A673 (cell line): ENCODE results near the gene RAB22A.

Experiments used
- EZH2 ChIP-seq: fragments of 200-600 bp; sonication (generic); IDR thresholded peaks from 2 replicates; pipeline ENCODE4 v1.6.1; 2017; ENCODE audit warnings: borderline replicate concordance, low read depth, mild to moderate bottlenecking, mixed read lengths, antibody characterized with exemption, low read length; ENCODE audit not compliant: poor library complexity, severe bottlenecking
- TF ChIP-seq, protein P1 (sequence below): fragments of 300-800, 200-600 bp; sonication (generic); conservative IDR thresholded peaks from 2 replicates; pipeline ENCODE4 v1.5.1; 2017; ENCODE audit warnings: low read depth, mild to moderate bottlenecking, antibody characterized with exemption, low read length, moderate library complexity, mixed read lengths

DNA sequence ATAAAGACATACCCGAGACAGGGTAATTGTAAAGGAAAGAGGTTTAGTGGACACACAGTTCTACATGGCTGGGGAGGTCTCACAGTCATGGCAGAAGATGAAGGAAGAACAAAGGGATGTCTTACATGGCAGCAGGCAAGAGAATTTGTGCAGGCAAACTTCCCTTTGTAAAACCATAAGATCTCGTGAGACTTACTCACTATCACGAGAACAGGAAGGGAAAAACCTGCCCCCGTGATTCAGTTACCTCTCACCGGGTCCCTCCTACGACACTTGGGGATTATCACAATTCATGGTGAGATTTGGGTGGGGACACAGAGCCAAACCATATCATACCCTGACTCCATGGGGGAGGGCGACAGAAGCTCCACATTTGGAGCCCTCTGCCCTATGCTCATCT lies 72.1 kb downstream of the RAB22A start:
- TF ChIP-seq, protein P1, sequence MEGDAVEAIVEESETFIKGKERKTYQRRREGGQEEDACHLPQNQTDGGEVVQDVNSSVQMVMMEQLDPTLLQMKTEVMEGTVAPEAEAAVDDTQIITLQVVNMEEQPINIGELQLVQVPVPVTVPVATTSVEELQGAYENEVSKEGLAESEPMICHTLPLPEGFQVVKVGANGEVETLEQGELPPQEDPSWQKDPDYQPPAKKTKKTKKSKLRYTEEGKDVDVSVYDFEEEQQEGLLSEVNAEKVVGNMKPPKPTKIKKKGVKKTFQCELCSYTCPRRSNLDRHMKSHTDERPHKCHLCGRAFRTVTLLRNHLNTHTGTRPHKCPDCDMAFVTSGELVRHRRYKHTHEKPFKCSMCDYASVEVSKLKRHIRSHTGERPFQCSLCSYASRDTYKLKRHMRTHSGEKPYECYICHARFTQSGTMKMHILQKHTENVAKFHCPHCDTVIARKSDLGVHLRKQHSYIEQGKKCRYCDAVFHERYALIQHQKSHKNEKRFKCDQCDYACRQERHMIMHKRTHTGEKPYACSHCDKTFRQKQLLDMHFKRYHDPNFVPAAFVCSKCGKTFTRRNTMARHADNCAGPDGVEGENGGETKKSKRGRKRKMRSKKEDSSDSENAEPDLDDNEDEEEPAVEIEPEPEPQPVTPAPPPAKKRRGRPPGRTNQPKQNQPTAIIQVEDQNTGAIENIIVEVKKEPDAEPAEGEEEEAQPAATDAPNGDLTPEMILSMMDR = no peak
- TF ChIP-seq EZH2 = no peak
